GM21825 (cell line): ENCODE measurements around the gene CTIF.

Experiments used
- ATAC-seq: cut with Tn5 transposase; IDR thresholded peaks from one replicate; pipeline ENCODE4 v1.9.1; 2021; ENCODE audit warnings: mild to moderate bottlenecking, moderate library complexity; ENCODE audit not compliant: unreplicated experiment

CTIF gene

GRCh38 chr18:48889115-48889941, 350.5 kb downstream of the CTIF start:
- ATAC-seq: no peak

GRCh38 chr18:48889981-48890762, 351.3 kb downstream of the CTIF start:
- no peak for ATAC-seq

GRCh38 chr18:48891721-48892120, 352.9 kb downstream of the CTIF start:
- ATAC-seq: no peak

GRCh38 chr18:48892146-48892855, 353.5 kb downstream of the CTIF start:
- ATAC-seq: no peak

- ATAC-seq: no peak
Observed at GRCh38 chr18:48893061-48893607, 354.3 kb downstream of the CTIF start.

- no peak for ATAC-seq
Observed at GRCh38 chr18:48893608-48894600, 355.1 kb downstream of the CTIF start.

- no peak for ATAC-seq
Observed at GRCh38 chr18:48894799-48895346, 356.0 kb downstream of the CTIF start.

GRCh38 chr18:48896326-48896874, 357.6 kb downstream of the CTIF start:
- ATAC-seq: no peak

- ATAC-seq: peak; percentile 64
Observed at GRCh38 chr18:48896875-48897511, 358.2 kb downstream of the CTIF start.

- ATAC-seq: no peak
Observed at GRCh38 chr18:48897531-48897930, 358.7 kb downstream of the CTIF start.

- no peak for ATAC-seq
Observed at GRCh38 chr18:48898521-48898920, 359.7 kb downstream of the CTIF start.

GRCh38 chr18:48899558-48900174, 360.8 kb downstream of the CTIF start:
- no peak for ATAC-seq

GRCh38 chr18:48900469-48900868, 361.6 kb downstream of the CTIF start:
- ATAC-seq: no peak

GRCh38 chr18:48901145-48902022, 362.6 kb downstream of the CTIF start:
- no peak for ATAC-seq

GRCh38 chr18:48902023-48902855, 363.4 kb downstream of the CTIF start:
- ATAC-seq: no peak

- ATAC-seq: no peak
Observed at GRCh38 chr18:48902856-48903601, 364.2 kb downstream of the CTIF start.
